AG09309 (cell line): Measurements from ENCODE around the gene GLYATL3.

Source experiments
- DNase-seq: peaks from one replicate; pipeline ENCODE4 v3.0.0-alpha.2; 2010; ENCODE audit warnings: low read depth
- H3K4me3 ChIP-seq: 2 replicates; pipeline ENCODE4 v1.5.1; 2011; ENCODE audit warnings: mild to moderate bottlenecking, low read depth, low read length, moderate library complexity; ENCODE audit not compliant: control insufficient read depth
- CTCF ChIP-seq: IDR thresholded peaks from 2 replicates; pipeline ENCODE4 v1.5.1; 2011; ENCODE audit warnings: mild to moderate bottlenecking, low read depth, low read length, inconsistent platforms; ENCODE audit not compliant: insufficient read depth, control insufficient read depth; ENCODE audit errors: missing control alignments

Gene GLYATL3

GRCh38 chr6:49513153-49513989 lies 13.6 kb downstream of the GLYATL3 start:
- no peak for TF ChIP-seq CTCF
- DNase-seq, result no peak
- no peak overlapping the region for H3K4me3 ChIP-seq

GRCh38 chr6:49514571-49515484 lies 15.1 kb downstream of the GLYATL3 start:
- no peak overlapping the region for H3K4me3 ChIP-seq
- TF ChIP-seq CTCF, result no peak
- no peak for DNase-seq

GRCh38 chr6:49515485-49516146 lies 15.9 kb downstream of the GLYATL3 start:
- DNase-seq, result no peak

GRCh38 chr6:49516147-49516505 lies 16.4 kb downstream of the GLYATL3 start:
- TF ChIP-seq CTCF, result no peak
- H3K4me3 ChIP-seq, result no peak overlapping the region
- DNase-seq, result no peak

More at GRCh38 chr6:49515485-49516146, 15.9 kb downstream of the GLYATL3 start:
- no peak for TF ChIP-seq CTCF
- H3K4me3 ChIP-seq, result no peak overlapping the region

- DNase-seq, result no peak
- H3K4me3 ChIP-seq, result no peak overlapping the region
- no peak for TF ChIP-seq CTCF
Measured at GRCh38 chr6:49517919-49518318, 18.2 kb downstream of the GLYATL3 start.

- no peak for TF ChIP-seq CTCF
- no peak overlapping the region for H3K4me3 ChIP-seq
- DNase-seq, result no peak
Measured at GRCh38 chr6:49519660-49520059, 19.9 kb downstream of the GLYATL3 start.
